Epithelial cell of proximal tubule (primary cell): ENCODE data around the gene SLAMF1. TPM values are rescaled to one million over a fixed set of nuclear protein-coding genes. Genes with fewer than 3 reads are reported as not detected.

Experiments
- DNase-seq: peaks from one replicate; pipeline ENCODE4 v3.0.0-alpha.2; 2011; ENCODE audit warnings: low read depth
- H3K4me3 ChIP-seq: 2 replicates; pipeline ENCODE4 v1.5.1; 2011; ENCODE audit warnings: low read depth, mild to moderate bottlenecking, low read length
- CTCF ChIP-seq: conservative IDR thresholded peaks from 2 replicates; pipeline ENCODE4 v1.5.1; 2012; ENCODE audit warnings: low read depth, mild to moderate bottlenecking, low read length
- total RNA-seq: library from RNA; depleted of rRNA; stranded (reverse); fragments of >200 nt; gene quantifications from 2 replicates; pipeline ENCODE4 v1.2.3, GENCODE V29; 2015

Gene SLAMF1
- total RNA-seq, 1 donor from 2014 or later = not detected

- no peak for DNase-seq
- no peak for TF ChIP-seq CTCF
Observed at GRCh38 chr1:160576884-160577283, 70.0 kb downstream of the SLAMF1 start.

GRCh38 chr1:160576390-160576789, 70.5 kb downstream of the SLAMF1 start:
- no peak for DNase-seq
- TF ChIP-seq CTCF = no peak
- H3K4me3 ChIP-seq = no peak overlapping the region

More at GRCh38 chr1:160576884-160577283, 70.0 kb downstream of the SLAMF1 start:
- no peak overlapping the region for H3K4me3 ChIP-seq

GRCh38 chr1:160575112-160575664, 71.7 kb downstream of the SLAMF1 start:
- no peak for DNase-seq
- TF ChIP-seq CTCF = no peak
- H3K4me3 ChIP-seq = no peak overlapping the region

- H3K4me3 ChIP-seq = no peak overlapping the region
- DNase-seq = no peak
- TF ChIP-seq CTCF = no peak
Observed at GRCh38 chr1:160570840-160571239, 76.0 kb downstream of the SLAMF1 start.

DNA sequence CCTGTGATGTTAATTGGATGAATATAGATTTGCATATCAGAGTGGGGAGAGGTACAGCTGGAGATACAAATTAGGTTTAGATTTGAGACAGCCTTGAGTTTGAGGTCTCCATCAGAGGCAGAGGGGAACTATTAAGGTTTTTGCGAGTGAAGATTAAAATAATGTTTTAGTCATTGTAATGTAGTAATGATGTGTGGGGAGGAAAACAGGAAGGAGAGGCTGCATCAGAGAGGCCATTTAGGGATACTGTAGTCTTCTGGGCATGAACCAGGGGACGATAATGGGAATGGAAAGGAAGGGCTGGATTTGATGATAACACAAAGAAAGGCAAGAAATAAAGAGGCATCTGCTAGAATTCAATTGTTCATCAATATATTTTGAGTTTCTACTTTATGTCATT, 77.0 kb downstream of the SLAMF1 start:
- TF ChIP-seq CTCF = no peak
- no peak overlapping the region for H3K4me3 ChIP-seq
- DNase-seq = no peak

DNA sequence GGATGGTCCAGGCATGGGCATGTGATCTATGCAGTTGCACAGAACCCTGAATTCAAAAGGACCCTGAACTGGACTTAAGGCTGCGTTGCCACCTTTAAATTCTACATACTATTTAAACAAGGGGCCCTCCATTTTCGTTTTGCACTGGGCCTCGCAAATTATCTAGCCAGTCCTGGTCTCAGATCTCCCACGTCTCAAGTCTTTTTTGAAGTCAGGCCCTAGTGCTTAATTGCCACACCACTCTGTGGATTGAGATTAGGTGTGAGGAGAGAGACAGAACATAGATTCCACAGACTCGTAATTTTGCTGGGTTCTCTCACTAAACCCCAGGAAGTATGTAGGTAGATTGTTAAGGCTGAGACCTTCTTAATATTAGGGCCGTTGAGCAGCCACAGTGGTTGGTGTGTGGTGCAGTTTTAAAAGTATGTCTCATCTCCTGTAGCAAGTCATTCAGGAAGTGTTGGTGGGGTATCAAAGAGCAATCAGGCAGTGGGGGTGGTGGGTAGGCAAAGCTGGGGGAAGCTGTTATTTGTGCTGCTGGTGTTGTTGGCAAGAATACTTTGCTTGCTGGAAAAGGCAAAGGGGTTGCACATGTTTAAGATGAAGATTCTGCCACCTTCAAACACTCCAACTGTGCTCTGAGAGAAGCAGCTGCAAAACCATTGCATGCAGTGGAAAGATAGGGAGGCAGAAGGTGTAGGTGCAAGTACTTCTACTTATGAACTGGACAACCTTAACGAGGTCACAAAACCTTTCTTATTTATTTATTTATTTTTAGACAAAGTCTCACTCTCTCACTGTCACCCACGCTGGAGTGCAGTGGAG, 78.8 kb downstream of the SLAMF1 start:
- H3K4me3 ChIP-seq = no peak overlapping the region
- DNase-seq = no peak
- TF ChIP-seq CTCF = no peak
